Transverse colon (tissue), 4 donors: Measurements from ENCODE around the gene HDGFL2. TPM values are rescaled to one million over a fixed set of nuclear protein-coding genes. Genes with fewer than 3 reads are reported as not detected.

ENCODE experiments used
- DNase-seq: peaks from one replicate; pipeline ENCODE4 v3.0.0-alpha.2; 2019
- H3K27ac ChIP-seq, 4 donors: fragments of 200-600 bp; sonication (generic); 2 replicates each; pipeline ENCODE4 v1.5.1; 2016 to 2018; ENCODE audit warnings: inconsistent platforms in 4 of 4
- H3K27me3 ChIP-seq: fragments of 200-600 bp; sonication (generic); 2 replicates; pipeline ENCODE4 v1.5.1; 2017; ENCODE audit warnings: inconsistent platforms
- H3K36me3 ChIP-seq, 4 donors: fragments of 200-600 bp; sonication (generic); 2 replicates each; pipeline ENCODE4 v1.5.1; 2017 to 2019; ENCODE audit warnings: inconsistent platforms in 4 of 4
- H3K4me1 ChIP-seq, 4 donors: fragments of 200-600 bp; sonication (generic); 2 replicates each; pipeline ENCODE4 v1.5.1; 2017 to 2020; ENCODE audit warnings: inconsistent platforms in 4 of 4
- H3K4me3 ChIP-seq, 4 donors: fragments of 200-600 bp; sonication (generic); 1 replicate in 1 of 4; 2 replicates in 3 of 4; pipeline versions ENCODE4 v1.5.1 to v1.6.1; 2017 to 2019; ENCODE audit warnings: inconsistent platforms in 4 of 4
- H3K9me3 ChIP-seq, 2 donors: fragments of 200-600 bp; sonication (generic); 2 replicates each; pipeline ENCODE4 v1.5.1; 2017 to 2019; ENCODE audit warnings: inconsistent platforms in 2 of 2
- CTCF ChIP-seq, 5 experiments: fragments of 200-600 bp in 3 of 5; fragments of 450-650 bp in 2 of 5; sonication (generic) in 3 of 5; IDR thresholded peaks; 1 replicate in 2 of 5; 2 replicates in 3 of 5; pipeline ENCODE4 v1.5.1; 2016 to 2017; ENCODE audit warnings: antibody characterized with exemption in 5 of 5, inconsistent platforms in 3 of 5, mild to moderate bottlenecking in 2 of 5, moderate library complexity in 1 of 5
- EP300 ChIP-seq: sonication (generic); formaldehyde crosslinking; IDR thresholded peaks from one replicate; pipeline ENCODE4 v1.6.1; 2017; ENCODE audit warnings: antibody characterized with exemption, low read depth
- POLR2A ChIP-seq: fragments of 450-650 bp; IDR thresholded peaks from one replicate; pipeline ENCODE4 v1.6.1; 2016; ENCODE audit warnings: antibody characterized with exemption, mild to moderate bottlenecking, moderate library complexity
- POLR2AphosphoS5 ChIP-seq, 3 donors: sonication (generic); formaldehyde crosslinking; IDR thresholded peaks; one replicate each; pipeline ENCODE4 v1.6.1; 2016; ENCODE audit warnings: antibody characterized with exemption in 3 of 3
- WGBS, 2 donors: methylation state at CpG; one replicate each; pipeline ENCODE4 v1.1.5; 2018; ENCODE audit warnings: low coverage in 1 of 2; 5-methylcytosine and 5-hydroxymethylcytosine counted together
- in situ Hi-C, 4 donors: fragments of 200-750 bp; cut with MboI; loops; one replicate each; pipeline versions ENCODE4 v1.15.0 to v1.15.1; 2017; ENCODE audit warnings: low sequenced_read_pairs in 3 of 4, low pct_ligation_motif_present in 1 of 4, low pct_unique_long_range_greater_than_20kb in 1 of 4
- intact Hi-C: fragments of 100-400 bp; cut with DNase I; formaldehyde crosslinking; loops from one replicate; pipeline ENCODE4 v1.15.1; 2023; ENCODE audit warnings: low total_unique reads
- total RNA-seq, 4 donors: library from RNA; depleted of rRNA; stranded (reverse); fragments of >200 nt; gene quantifications; one replicate each; pipeline ENCODE4 v1.1.0, GENCODE V29; 2016

The HDGFL2 gene
- total RNA-seq, 4 donors from 2014 or later, result 30.0 to 98.4 (median 38.9) TPM

- DNase-seq, result no peak
- in situ Hi-C loops (no loop called here), intact Hi-C loops (no loop called here)
- no peaks in the 10 kb centered on the region for H3K9me3 ChIP-seq
- WGBS, 2 donors, result 80 to 89% methylated on average over 1 to 16 of the region's 16 CpGs
- no peaks in the 10 kb centered on the region for H3K27me3 ChIP-seq
- peaks cover 0 to 3% (median 0%) of the 10 kb centered on the region in 4 donors for H3K36me3 ChIP-seq
- no peak overlapping the region for H3K27ac ChIP-seq
- H3K4me1 ChIP-seq, result peaks cover 7 to 24% (median 22%) of the 10 kb centered on the region in 4 donors
- no peak for TF ChIP-seq EP300
- no peak for TF ChIP-seq CTCF (IDR thresholded peaks at IDR 0.05)
- TF ChIP-seq POLR2A, result no peak
- TF ChIP-seq POLR2AphosphoS5 (IDR thresholded peaks at IDR 0.05), result no peak
- H3K4me3 ChIP-seq, result no peak overlapping the region
Observed at GRCh38 chr19:4477034-4477801, 5.1 kb downstream of the HDGFL2 start.

- WGBS, 2 donors, result 96% methylated on average over 34 of the region's 35 CpGs; no CpG with 5 or more reads in 1 of the 2 donors
Observed at GRCh38 chr19:4482721-4483364, 10.7 kb downstream of the HDGFL2 start.

DNA sequence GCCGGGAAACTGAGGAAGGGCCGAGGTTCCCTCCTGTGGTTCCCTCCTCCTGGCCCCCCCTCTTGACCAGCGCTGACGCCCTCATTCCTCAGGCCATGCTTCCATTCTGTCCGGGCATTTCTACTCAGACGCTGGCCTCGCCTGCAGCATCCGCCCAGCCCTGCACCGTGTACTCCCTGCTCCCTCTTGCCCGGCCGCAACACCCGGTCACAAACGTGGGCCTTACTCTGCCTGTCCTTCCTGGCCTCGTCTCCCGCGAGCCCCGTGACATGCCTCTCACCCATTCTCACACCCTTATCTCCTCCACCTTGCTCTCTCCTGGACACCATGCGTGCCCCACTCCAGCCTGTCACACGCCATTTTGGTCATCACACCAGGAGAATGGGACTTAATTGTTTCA lies 11.3 kb downstream of the HDGFL2 start:
- no peak for DNase-seq
- WGBS, 2 donors, result 93% methylated on average over 18 of the region's 19 CpGs; no CpG with 5 or more reads in 1 of the 2 donors
- H3K27ac ChIP-seq, result no peak overlapping the region
- no peaks in the 10 kb centered on the region for H3K9me3 ChIP-seq
- H3K4me1 ChIP-seq, result no peaks in the 10 kb centered on the region
- in situ Hi-C loops, result no loop called here
- intact Hi-C loops, result no loop called here
- peaks cover 0 to 6% (median 2%) of the 10 kb centered on the region in 4 donors for H3K36me3 ChIP-seq
- H3K4me3 ChIP-seq, result no peak overlapping the region
- no peaks in the 10 kb centered on the region for H3K27me3 ChIP-seq
- TF ChIP-seq EP300 (no peak), POLR2A (no peak), CTCF (IDR thresholded peaks at IDR 0.05) (no peak), POLR2AphosphoS5 (IDR thresholded peaks at IDR 0.05) (no peak)

More at GRCh38 chr19:4482721-4483364, 10.7 kb downstream of the HDGFL2 start:
- no peaks in the 10 kb centered on the region for H3K27me3 ChIP-seq
- no peaks in the 10 kb centered on the region for H3K4me1 ChIP-seq
- intact Hi-C loops, result no loop called here
- TF ChIP-seq EP300 (no peak), CTCF (IDR thresholded peaks at IDR 0.05) (no peak), POLR2A (no peak), POLR2AphosphoS5 (IDR thresholded peaks at IDR 0.05) (no peak)
- in situ Hi-C loops, result no loop called here
- no peak overlapping the region for H3K4me3 ChIP-seq
- H3K9me3 ChIP-seq, result no peaks in the 10 kb centered on the region
- no peak overlapping the region for H3K27ac ChIP-seq
- no peak for DNase-seq
- peaks cover 0 to 5% (median 2%) of the 10 kb centered on the region in 4 donors for H3K36me3 ChIP-seq

GRCh38 chr19:4487572-4487971 lies 15.5 kb downstream of the HDGFL2 start:
- intact Hi-C loops (no loop called here), in situ Hi-C loops (no loop called here)
- peaks cover 0 to 28% (median 8%) of the 10 kb centered on the region in 4 donors for H3K36me3 ChIP-seq
- no peak for DNase-seq
- WGBS, 2 donors, result 70 to 87% methylated on average over 2 to 11 of the region's 11 CpGs
- no peak overlapping the region for H3K4me3 ChIP-seq
- TF ChIP-seq POLR2A (no peak), EP300 (no peak), POLR2AphosphoS5 (IDR thresholded peaks at IDR 0.05) (no peak), CTCF (IDR thresholded peaks at IDR 0.05) (no peak)
- H3K9me3 ChIP-seq, result no peaks in the 10 kb centered on the region
- no peaks in the 10 kb centered on the region for H3K27me3 ChIP-seq
- no peak overlapping the region for H3K27ac ChIP-seq
- no peaks in the 10 kb centered on the region for H3K4me1 ChIP-seq
